Endothelial cell of hepatic sinusoid (primary cell): ENCODE results near the gene FN3KRP.

Experiments used
- in situ Hi-C: cut with HindIII; loops from 2 replicates; pipeline ENCODE4 v1.10.0; 2017; ENCODE audit warnings: low sequenced_read_pairs

The FN3KRP gene, protein sequence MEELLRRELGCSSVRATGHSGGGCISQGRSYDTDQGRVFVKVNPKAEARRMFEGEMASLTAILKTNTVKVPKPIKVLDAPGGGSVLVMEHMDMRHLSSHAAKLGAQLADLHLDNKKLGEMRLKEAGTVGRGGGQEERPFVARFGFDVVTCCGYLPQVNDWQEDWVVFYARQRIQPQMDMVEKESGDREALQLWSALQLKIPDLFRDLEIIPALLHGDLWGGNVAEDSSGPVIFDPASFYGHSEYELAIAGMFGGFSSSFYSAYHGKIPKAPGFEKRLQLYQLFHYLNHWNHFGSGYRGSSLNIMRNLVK

DNA sequence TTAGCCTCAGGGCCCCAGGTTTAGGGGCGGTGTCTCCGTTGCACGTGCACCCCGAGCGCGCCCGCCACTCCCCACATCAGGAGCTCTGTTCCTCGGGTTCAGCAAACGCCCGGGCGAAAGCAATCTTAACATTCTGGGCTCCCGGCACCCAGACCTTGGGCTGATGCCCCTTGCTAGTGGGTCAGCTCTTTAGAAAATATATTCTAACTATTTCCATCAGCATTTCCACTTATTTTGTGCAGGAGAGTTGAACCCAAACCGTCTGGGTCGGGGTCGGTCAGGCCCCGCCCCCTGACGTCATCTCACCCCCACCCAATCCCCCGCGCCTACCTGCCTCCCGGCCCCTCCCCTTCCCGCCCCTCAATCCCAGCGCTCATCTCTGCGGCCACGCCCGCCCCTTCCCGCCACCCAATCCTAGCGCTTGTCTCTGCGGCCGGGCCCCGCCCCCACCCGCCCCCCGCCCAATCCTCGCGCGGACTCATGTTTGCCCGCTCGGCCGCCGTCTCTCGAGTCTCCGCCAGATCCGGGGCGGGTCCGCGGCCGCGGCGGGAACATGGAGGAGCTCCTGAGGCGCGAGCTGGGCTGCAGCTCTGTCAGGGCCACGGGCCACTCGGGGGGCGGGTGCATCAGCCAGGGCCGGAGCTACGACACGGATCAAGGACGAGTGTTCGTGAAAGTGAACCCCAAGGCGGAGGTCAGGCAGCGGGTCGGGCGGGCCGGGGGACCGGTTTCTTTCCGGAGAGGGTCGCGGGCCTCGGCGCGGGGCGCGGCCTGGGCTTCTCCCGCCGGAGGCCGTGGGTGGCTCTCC, at the start of gene FN3KRP:
FN3KRP (plus strand) TSS at position 504 of the 808 bp plus-strand sequence; CDS start at position 554, 50 bp downstream.
- in situ Hi-C loops = no loop called here

DNA sequence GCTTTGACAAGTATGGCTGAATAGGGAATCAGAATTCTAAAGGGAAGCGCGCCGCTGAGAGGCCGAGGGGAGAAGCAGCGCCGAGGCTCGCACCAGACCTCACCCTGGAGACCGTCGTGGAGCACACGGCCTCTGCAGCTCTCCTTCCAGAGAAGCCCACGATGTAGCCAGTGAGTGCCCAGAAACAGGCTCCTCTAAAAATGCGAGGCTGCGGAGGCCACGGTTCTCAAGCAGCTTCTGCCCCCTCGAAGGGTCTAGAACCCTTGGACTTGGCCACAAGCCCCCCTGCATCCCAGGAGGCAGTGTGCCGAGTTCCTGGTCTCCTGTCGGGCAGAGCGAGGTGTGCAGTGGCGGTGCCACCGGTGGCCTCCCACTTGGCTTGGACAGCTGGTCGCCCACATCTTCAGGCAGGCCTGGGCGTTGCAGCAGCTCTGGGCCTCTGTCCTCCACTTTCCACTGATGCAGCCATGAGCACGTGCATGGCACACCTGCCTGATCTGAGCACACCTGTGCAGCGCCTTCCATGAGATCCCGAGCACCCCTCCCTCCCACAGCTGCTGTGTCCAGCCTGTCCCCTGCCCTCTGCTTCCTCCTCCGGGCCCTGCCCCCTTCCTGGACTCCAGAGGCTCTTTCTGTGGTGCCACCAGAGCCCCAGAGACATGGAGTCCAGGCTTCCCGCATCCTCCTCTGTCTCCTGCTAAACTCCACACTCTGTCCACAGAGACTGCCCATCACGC, 49.4 kb upstream of the FN3KRP start:
- in situ Hi-C loops = no loop called here

DNA sequence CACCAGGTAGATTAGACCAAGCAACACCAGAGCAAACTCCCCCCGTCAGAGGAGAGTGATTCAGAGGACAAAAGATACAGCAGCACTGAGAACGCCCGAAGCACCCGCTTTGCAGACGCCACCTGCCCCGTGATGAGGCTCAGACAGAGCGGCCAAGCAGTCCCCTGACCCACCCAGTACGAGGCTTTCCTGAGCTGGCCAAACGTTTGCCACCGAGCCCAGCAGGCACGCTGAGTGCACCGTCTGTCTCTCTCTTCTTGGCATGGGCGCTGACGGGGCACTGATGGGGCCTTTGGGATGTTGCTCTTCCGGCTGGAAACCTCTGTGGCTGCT, 48.9 kb upstream of the FN3KRP start:
- in situ Hi-C loops = no loop called here

DNA sequence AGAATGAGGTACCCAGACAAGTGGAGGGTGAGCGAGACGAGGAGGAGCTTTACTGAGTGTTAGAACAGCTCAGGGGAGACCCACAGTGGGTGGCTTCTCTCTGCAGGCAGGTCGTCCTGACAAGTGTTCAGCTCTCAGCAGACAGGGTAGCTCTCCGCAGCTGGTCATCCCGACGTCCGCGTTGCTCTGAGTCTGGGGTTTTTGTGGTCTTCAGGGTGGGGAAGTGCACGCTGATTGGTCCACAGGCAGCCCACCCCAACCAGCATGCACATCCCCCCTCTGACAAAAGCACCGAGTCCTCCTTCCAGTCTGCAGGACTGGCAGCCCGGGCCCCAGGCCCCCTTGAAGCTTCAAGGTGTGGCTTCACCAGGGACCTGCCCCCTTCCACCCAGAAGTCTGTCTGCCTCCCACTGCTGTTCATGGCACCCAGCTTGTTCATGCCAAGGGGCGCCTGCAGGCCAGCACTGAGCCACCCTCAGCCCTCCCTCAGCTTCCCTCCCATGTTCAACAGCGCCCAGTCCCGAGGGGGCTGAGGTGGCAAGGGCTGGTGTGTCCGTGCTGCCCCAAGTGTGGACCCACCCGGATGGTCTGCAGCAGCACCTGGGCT, 48.4 kb upstream of the FN3KRP start:
- in situ Hi-C loops = no loop called here

DNA sequence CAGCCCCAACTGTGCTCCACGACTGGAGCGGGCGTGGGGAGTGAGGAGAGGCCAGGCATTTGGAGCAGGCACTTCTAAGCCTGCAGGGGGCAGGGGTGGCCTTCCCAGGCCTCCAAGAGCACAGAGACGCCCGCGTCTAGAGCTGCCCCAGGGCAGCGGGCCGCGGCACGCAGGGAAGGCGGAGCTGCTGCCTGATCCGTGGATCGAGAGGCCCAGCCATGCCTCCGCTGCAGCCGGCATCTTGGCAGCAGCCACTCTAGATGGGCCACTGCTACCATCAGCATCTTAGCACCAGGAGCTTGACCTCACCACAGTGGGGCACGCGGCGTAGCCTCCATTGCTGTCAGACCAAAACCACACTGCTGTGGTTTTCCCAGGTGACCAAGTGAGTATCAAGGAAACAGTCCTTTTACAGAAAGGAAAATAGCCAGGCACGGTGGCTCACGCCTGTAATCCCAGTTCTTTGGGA, 47.8 kb upstream of the FN3KRP start:
- in situ Hi-C loops = no loop called here

DNA sequence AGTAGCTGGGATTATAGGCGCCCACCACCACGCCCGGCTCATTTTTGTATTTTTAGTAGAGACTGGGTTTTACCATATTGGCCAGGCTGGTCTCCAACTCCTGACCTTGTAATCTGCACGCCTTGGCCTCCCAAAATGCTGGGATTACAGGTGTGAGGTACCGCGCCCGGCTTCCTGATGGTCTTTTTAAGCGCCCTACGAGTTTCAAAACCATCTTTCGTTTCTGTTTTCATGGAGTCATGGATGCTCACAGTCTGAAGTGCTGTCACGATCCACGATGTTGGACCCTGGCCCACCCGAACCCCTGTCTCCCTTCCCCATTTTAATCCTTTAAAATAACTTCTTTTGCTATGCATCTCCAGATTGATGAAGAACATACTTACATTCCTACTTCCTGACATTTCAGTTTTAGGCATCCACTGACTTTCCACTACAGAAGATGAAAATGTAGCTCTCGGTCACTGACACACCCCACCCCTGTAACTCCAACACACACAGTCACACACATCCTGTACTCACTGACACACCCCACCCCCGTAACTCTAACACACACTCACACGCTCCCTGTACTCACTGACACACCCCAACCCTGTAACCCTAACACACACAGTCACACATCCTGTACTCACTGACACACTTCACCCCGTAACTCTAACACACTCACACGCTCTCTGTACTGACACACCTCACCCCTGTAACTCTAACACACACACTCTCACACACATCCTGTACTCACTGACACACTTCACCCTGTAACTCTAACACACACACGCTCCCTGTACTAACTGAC, 45.6 kb upstream of the FN3KRP start:
- in situ Hi-C loops = no loop called here

DNA sequence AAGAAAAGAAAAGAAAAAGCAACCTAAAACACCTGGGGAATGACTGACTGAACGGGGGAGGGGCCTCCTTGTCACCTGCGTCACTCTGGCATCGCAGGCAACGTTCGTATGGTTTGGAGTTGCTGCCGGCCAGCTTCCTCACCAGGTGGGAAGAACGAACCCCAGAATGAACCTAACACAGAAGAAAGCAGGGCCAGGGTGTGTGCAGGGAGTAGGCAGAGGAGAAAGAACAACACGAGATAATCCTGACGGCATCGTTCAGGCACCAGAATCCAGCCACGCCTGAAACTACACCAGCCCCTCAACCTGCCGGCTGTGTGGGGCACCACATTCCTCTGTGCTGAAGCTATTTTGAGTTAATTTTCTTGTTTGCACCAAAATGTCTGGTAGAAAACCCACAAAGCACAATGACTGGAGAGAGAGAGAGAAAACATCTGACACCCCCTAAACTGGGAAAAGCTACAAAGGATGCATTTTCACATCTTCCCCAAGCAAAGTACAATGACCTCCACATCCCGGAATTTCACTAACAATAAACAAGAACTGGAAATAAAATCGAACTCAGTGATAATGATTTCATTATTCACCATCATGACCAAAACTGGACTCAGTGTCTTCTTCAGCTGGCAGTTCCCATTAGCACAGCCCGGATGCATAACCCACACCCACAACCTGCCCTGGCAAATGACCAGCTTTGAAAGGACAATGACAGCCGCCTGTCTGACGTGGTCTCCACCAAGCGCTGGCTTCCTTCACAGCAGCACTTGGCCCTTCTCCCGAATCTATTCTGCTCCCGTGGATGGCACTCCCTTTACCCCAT, 41.6 kb upstream of the FN3KRP start:
- in situ Hi-C loops = no loop called here

DNA sequence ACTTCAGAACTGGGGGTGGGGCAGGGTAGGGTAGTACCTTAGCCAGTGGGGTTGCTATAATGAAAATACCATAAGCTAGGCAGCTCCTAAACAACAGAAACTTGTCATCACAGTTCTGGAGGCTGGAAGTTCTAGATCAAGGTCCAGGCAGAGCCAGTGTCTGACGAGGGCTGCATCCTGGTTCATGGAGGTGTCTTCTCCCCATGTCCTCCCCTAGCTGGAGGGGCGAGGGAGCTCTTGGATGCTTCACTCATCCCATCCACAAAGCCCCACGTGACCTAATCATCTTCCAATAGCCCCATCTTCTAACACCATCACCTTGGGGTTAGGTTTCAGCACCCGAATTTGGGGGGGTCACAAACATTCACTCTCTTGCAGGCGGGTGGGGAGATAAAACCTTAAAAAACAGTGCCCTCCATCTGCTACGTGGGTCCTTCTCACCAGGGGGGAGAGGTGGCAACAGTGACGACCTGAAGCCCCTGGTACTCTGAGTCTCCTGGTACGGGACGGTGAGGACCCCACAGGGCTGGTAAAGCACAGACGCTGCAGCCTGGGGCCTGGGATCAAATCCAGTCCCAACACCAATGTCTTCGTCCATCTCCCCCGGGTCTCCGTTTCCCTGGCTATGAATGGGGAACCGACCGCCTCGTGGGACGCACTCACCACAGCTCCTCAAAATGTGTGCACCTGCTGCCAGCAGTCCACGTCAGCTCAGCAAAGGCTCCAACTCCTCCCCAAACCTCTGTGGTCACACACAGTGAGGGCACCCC, 40.8 kb upstream of the FN3KRP start:
- in situ Hi-C loops = no loop called here

DNA sequence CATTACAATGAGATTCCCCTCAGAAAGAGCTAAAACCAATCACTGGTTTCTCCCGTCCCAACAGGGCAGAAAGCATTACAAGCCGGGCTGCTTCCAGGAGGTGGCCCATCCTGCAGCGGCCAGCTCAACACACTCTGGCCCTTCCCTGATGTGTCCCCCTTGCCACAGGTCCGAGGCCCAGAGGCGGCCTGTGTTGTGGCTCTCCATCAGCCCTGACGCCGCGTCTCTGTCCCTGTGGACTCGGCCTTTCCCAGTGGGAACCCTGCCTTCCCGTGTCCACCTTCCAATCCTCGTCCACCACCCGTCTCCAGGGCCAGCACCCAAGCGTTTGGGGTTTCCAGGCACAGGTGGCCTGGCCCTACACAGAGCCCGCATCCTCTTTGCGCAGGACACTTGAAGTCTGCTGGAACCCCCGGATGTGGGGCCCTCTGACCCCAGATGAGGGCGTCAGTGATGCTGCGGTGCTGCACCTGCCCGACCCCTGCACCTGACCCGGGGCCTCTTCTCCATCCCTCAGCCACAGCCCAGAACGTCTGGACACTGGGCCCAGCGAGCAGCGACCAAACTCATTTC, 39.1 kb upstream of the FN3KRP start:
- in situ Hi-C loops = no loop called here

DNA sequence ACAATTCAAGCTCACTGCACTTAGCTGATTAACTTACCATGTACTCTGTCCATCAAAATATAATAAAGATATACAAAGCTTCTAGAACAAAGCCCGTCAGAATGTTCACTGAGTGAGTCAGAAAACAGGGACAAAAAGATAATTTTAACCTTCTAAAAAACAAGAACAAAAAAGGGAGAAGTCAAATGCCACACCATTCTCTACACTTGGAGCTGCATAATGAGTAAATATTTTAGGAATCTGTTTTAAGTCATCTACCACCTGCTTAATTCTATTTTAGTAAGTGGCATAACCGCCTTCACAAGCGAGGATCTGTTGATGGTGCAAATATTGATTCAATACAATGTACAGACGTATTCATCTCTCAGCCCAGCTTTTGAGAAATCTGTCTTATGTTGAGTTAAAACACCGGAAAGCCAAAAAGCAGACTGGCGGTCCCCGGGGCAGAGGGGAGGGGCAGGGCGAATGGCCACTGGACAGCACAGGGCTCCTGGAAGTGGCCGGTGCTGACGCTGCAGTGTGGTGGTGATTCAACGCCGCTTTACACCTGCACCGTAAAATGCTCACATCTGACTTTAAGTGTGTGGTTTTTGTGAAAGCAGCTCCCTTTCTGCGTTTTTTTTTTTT, 38.1 kb upstream of the FN3KRP start:
- in situ Hi-C loops = no loop called here

DNA sequence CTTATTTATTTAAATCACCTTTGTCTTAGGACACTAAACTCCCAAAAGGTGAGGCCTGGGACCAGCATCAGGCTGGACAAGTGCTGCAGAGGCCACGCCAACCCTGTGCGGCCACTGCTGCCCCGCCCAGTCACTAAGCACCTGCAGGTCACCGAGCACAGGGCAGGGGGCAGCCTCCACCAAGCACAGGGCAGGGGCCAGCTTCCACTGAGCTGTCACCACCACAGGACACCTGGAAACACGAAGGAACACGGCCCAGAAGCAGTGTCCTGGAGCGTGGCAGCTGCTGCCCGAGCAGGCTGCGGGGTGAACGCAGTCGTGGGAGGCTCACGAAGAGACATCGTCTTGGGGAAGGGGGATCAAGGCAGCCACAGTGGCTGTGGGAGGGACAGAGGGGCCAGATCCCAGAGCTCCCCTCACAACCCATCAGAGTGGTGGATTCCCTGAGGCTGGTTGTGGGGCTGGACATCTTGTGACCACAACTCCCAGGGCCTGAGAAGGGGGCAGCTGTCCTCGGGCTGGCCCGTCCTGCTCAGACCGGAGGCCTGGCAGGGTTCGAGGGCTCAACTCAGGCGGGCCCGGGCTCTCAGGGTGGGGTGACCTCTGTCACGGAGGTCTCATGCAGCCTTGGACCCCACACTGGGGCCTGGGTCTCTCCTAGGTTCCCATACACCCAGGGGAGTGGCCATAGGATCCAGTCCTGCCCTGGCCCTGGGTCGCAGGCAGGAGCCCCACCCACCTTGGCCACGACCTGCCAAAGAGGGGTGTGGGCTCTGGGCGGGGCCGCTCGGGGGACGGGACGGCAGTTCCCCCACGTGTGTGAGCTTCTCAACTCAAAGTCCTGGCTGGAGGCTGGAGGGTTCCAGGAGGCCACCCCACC, 36.7 kb upstream of the FN3KRP start:
- in situ Hi-C loops = no loop called here

DNA sequence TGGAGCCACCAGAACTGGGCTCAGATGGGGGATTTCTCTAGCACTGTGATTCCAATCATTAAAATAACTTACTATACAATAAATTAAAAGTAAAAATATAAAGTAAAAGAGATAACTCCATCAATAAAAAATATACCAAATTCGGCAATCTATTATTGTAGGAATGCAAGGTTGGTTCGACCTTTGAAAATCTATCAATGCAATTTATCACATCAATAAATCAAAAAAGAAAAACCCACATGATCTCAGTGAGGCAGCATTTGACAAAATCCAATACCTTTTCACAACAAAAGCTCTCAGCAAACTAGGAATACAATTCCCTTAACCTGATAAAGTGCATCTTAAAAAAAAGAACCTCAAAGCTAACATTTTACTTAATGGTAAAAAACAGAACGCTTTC, 35.0 kb upstream of the FN3KRP start:
- in situ Hi-C loops = no loop called here

DNA sequence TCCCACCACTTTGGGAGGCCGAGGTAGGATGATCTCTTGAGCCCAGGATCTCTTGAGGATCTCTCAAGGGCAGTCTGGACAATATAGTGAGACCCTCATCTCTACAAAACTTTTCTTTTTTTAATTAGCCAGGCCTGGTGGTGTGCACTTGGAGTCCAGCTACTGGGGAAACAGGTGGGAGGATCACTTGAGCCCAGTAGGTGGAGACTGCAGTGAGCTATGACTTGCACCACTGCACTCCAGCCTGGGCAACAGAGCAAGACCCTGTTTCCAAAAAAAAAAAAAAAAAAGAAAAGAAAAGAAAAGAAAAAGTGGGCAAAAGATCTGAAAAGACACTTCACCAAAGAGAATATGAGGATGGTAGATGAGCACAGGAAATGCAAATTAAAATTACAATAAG, 33.0 kb upstream of the FN3KRP start:
- in situ Hi-C loops = no loop called here

DNA sequence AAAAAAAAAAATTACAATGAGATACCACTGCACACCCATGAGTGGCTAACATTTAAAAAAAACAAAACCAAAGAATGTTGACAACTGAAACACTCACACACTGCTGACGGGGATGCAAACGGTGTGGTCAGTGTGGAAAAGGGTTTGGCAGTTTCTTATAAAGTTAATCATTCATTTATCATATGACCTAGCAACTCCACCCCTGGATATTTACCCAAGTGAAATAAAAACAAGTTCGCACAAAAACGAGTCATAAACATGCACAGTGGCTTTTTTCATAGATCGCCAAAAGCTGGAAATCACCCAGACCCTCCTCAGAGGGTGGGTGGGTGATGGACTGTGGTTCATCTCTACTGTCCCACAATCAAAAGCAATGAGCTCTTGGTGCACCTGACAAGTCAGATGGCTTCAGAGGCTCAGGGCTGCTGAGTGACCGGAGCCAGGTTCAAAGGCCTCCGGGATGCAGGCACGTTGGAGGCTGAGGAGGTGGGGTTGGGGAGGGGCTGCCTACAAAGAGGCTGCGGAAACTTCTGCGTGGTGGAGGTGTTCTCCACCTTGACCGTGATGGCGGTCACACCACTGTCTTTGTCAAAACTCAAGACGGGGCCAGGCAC, 32.2 kb upstream of the FN3KRP start:
- in situ Hi-C loops = no loop called here

DNA sequence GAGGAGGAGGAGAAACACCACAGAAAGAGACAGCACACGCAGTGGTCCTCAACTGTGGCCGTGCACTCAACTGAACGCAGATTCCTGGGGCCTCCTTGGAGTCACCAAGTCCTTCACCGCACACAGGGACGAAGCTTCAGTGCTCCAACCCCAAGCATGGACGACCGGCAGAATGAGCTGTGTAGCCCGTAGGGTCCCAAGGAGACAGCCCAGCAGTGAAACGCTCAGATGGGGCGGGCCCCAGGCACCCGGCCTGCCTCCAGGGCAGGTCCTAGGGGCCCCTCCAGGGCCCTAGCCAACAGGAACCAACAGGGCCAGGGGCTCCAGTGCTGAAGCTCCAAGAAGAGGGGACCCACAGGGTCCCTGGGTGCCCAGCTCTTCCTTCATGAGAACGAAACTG, 31.2 kb upstream of the FN3KRP start:
- in situ Hi-C loops = no loop called here
